GM12892 (cell line): Measurements from ENCODE around the gene MMS19.

ENCODE experiments used
- POLR2A ChIP-seq: IDR thresholded peaks from 2 replicates; pipeline ENCODE4 v1.6.1; 2011; ENCODE audit warnings: low read depth, low read length, control low read depth
- POLR2AphosphoS5 ChIP-seq: IDR thresholded peaks from 2 replicates; pipeline ENCODE4 v1.6.1; 2011; ENCODE audit warnings: low read depth, low read length, control low read depth
- TAF1 ChIP-seq: IDR thresholded peaks from 2 replicates; pipeline ENCODE4 v1.6.1; 2011; ENCODE audit warnings: low read depth, mild to moderate bottlenecking, control low read depth, low read length, borderline replicate concordance

- TF ChIP-seq POLR2A (no peak), POLR2AphosphoS5 (no peak), TAF1 (no peak)
Observed at GRCh38 chr10:97503406-97503805, 5.2 kb upstream of the MMS19 start.
